Tibial artery (tissue), 4 donors: ENCODE data around the gene RAD51B.

ENCODE experiments used
- DNase-seq, 2 donors: peaks; one replicate each; pipeline ENCODE4 v3.0.0-alpha.2; 2019
- H3K27ac ChIP-seq, 2 donors: fragments of 200-600 bp; sonication (generic) in 1 of 2; 1 replicate in 1 of 2; 2 replicates in 1 of 2; pipeline ENCODE4 v1.5.1; 2018 to 2019; ENCODE audit warnings: mild to moderate bottlenecking in 1 of 2
- H3K27me3 ChIP-seq, 2 donors: fragments of 200-600 bp; sonication (generic) in 1 of 2; one replicate each; pipeline versions ENCODE4 v1.5.1 to v1.6.0; 2016 to 2019
- H3K36me3 ChIP-seq, 3 donors: fragments of 200-600 bp; sonication (generic) in 2 of 3; one replicate each; pipeline ENCODE4 v1.5.1; 2016 to 2019; ENCODE audit warnings: mild to moderate bottlenecking in 2 of 3
- H3K4me1 ChIP-seq, 4 donors: fragments of 200-600 bp; sonication (generic) in 2 of 4; 1 replicate in 3 of 4; 2 replicates in 1 of 4; pipeline ENCODE4 v1.5.1; 2016 to 2019
- H3K4me3 ChIP-seq, 2 donors: fragments of 200-600 bp; sonication (generic) in 1 of 2; 1 replicate in 1 of 2; 2 replicates in 1 of 2; pipeline ENCODE4 v1.5.1; 2018 to 2019; ENCODE audit warnings: mild to moderate bottlenecking in 2 of 2
- H3K9me3 ChIP-seq, 3 donors: fragments of 200-600 bp; sonication (generic) in 1 of 3; one replicate each; pipeline ENCODE4 v1.5.1; 2016 to 2019
- CTCF ChIP-seq, 2 experiments: fragments of 200-600 bp in 1 of 2; fragments of 450-650 bp in 1 of 2; IDR thresholded peaks; one replicate each; pipeline ENCODE4 v1.5.1; 2017 to 2019; ENCODE audit warnings: antibody characterized with exemption in 2 of 2, mild to moderate bottlenecking in 1 of 2, moderate library complexity in 1 of 2
- intact Hi-C: fragments of 100-400 bp; cut with DNase I; formaldehyde crosslinking; loops from one replicate; pipeline ENCODE4 v1.15.0; 2023; ENCODE audit warnings: low total_unique reads

The RAD51B gene

GRCh38 chr14:68363466-68363842, 543.9 kb downstream of the RAD51B start:
- intact Hi-C loops = no loop called here
- DNase-seq = no peak
- no peak overlapping the region for H3K4me3 ChIP-seq
- H3K36me3 ChIP-seq = no peaks in the 10 kb centered on the region
- H3K27ac ChIP-seq = peak overlapping the region; percentile 83 to 84
- no peaks in the 10 kb centered on the region for H3K9me3 ChIP-seq
- H3K27me3 ChIP-seq = no peaks in the 10 kb centered on the region
- H3K4me1 ChIP-seq = peaks cover 4 to 54% (median 35%) of the 10 kb centered on the region in 4 donors
- no peak for TF ChIP-seq CTCF (IDR thresholded peaks at IDR 0.05)

GRCh38 chr14:68363843-68364767, 544.5 kb downstream of the RAD51B start:
- Histone ChIP-seq H3K9me3 (no peaks in the 10 kb centered on the region), H3K4me3 (no peak overlapping the region), H3K27me3 (no peaks in the 10 kb centered on the region), H3K36me3 (no peaks in the 10 kb centered on the region), H3K27ac (peak overlapping the region; percentile 83 to 84), H3K4me1 (peaks cover 3 to 56% (median 32%) of the 10 kb centered on the region in 4 donors)
- no peak for TF ChIP-seq CTCF (IDR thresholded peaks at IDR 0.05)
- intact Hi-C loops = no loop called here
- peak; percentile 62 to 80 for DNase-seq

- Histone ChIP-seq H3K9me3 (no peaks in the 10 kb centered on the region), H3K4me3 (no peak overlapping the region), H3K27ac (peak overlapping the region; percentile 83 to 84), H3K4me1 (peaks cover 0 to 56% (median 28%) of the 10 kb centered on the region in 4 donors), H3K36me3 (no peaks in the 10 kb centered on the region), H3K27me3 (no peaks in the 10 kb centered on the region)
- no peak for DNase-seq
- no peak for TF ChIP-seq CTCF (IDR thresholded peaks at IDR 0.05)
- intact Hi-C loops = no loop called here
Observed at GRCh38 chr14:68364792-68365192, 545.2 kb downstream of the RAD51B start.

- no peaks in the 10 kb centered on the region for H3K27me3 ChIP-seq
- no peaks in the 10 kb centered on the region for H3K36me3 ChIP-seq
- peak overlapping the region; percentile 83 to 84 for H3K27ac ChIP-seq
- H3K4me3 ChIP-seq = no peak overlapping the region
- no peaks in the 10 kb centered on the region for H3K9me3 ChIP-seq
- no peak for DNase-seq
- intact Hi-C loops = no loop called here
- H3K4me1 ChIP-seq = peaks cover 0 to 53% (median 25%) of the 10 kb centered on the region in 4 donors
- TF ChIP-seq CTCF (IDR thresholded peaks at IDR 0.05) = no peak
Observed at GRCh38 chr14:68365228-68365627, 545.6 kb downstream of the RAD51B start.

DNA sequence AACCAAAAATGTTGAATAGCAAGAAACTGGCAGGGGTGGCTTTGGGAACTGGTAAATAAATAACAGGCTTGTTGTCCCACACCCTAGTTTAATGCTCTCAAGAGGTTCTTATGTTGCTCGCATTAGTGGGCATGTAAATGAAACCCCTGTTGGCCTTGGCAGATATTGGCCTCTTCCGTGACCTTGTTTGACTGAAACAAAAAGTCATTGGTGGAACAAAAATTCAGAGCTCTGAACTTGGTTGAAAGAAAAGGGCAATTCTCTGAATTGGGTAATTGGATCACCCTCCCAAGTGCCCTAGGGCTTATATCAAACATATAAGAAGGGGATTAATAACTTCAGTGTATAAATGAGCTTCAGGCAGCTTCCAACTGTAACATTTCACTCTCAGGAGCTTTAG, 547.1 kb downstream of the RAD51B start:
- no peaks in the 10 kb centered on the region for H3K27me3 ChIP-seq
- no peaks in the 10 kb centered on the region for H3K9me3 ChIP-seq
- no peaks in the 10 kb centered on the region for H3K36me3 ChIP-seq
- intact Hi-C loops = no loop called here
- TF ChIP-seq CTCF (IDR thresholded peaks at IDR 0.05) = no peak
- H3K4me1 ChIP-seq = peaks cover 0 to 45% (median 22%) of the 10 kb centered on the region in 4 donors
- DNase-seq = no peak
- no peak overlapping the region for H3K4me3 ChIP-seq
- peak overlapping the region; percentile 4 to 83 for H3K27ac ChIP-seq
